ENCODE data around the gene PRIMA1. TPM values are rescaled to one million over a fixed set of nuclear protein-coding genes. Genes with fewer than 3 reads are reported as not detected.

Gene PRIMA1
- total and polyA plus RNA-seq, 10 of the 15 experiments (the other 5 are each of a cell fraction or from before 2014, with no cell fraction given) = not detected

- no peak for FAIRE-seq
- H4K20me1 ChIP-seq (ENCODE audit: control insufficient read depth, insufficient read depth) = no peaks in the 10 kb centered on the region
- ChIA-PET RAD21 (ENCODE audit: unreplicated experiment) (no interaction called here), CTCF (no interaction called here), POLR2A (interaction anchor here (0.6 kb wide), 1 partner anchor 1238 kb away, joined by 3 read pairs; no protein-coding TSS in a partner anchor), SMC1A (ENCODE audit: uncharacterized antibody, unreplicated experiment) (no interaction called here)
- H3K4me2 ChIP-seq (ENCODE audit: control insufficient read depth, insufficient read depth) = no peak overlapping the region
- H3K27ac ChIP-seq (ENCODE audit: control insufficient read depth, insufficient read depth) = no peak overlapping the region
- H3K36me3 ChIP-seq (ENCODE audit: control insufficient read depth in 2 of 2, insufficient read depth in 2 of 2, low read length in 1 of 2) = no peaks in the 10 kb centered on the region
- no peak overlapping the region for H3K4me3 ChIP-seq
- no peak overlapping the region for H2AFZ ChIP-seq (ENCODE audit: control insufficient read depth, low read depth, low read length)
- H3K79me2 ChIP-seq (ENCODE audit: control insufficient read depth, insufficient read depth, low read length) = no peaks in the 10 kb centered on the region
- no peak overlapping the region for H3K9ac ChIP-seq (ENCODE audit: control insufficient read depth, insufficient read depth, low read length)
- peaks cover 6 to 8% of the 10 kb centered on the region in 2 experiments for H3K27me3 ChIP-seq (replicated peaks in 1 of 2; ENCODE audit: control insufficient read depth in 2 of 2, insufficient read depth in 2 of 2, low read length in 1 of 2)
- H3K4me1 ChIP-seq (ENCODE audit: control insufficient read depth, insufficient read depth, low read length) = no peaks in the 10 kb centered on the region
- no peak for ATAC-seq
- in situ Hi-C loops (cut with MboI) = no loop called here
- intact Hi-C loops (cut with micrococcal nuclease; ENCODE audit: unreplicated experiment) = no loop called here
- no TSS peak for BruUV-seq (replicated peaks)
- H3K9me3 ChIP-seq (replicated peaks; ENCODE audit: control insufficient read depth, insufficient read depth, low read length) = no peaks in the 10 kb centered on the region; the same call in 2 of the 3 replicates
- DNase-seq (ENCODE audit: low read depth, low spot score) = no peak
- TF ChIP-seq EGR1 (IDR thresholded peaks at IDR 0.05; ENCODE audit: borderline replicate concordance in 1 of 2, low read depth in 2 of 2, low read length in 2 of 2) = no peak
- no peak for TF ChIP-seq ESRRA (IDR thresholded peaks at IDR 0.05; ENCODE audit: low read length)
- no peak for TF ChIP-seq TCF7 (IDR thresholded peaks at IDR 0.05; ENCODE audit: borderline replicate concordance)
- 58% methylated on average over 4 of the region's 4 CpGs for WGBS (ENCODE audit: insufficient coverage, insufficient replicate concordance, low lambda C conversion rate, missing lambda C conversion rate)
Measured at GRCh38 chr14:93785423-93785822, 2.9 kb downstream of the PRIMA1 start.

- H4K20me1 ChIP-seq (ENCODE audit: control insufficient read depth, insufficient read depth) = no peaks in the 10 kb centered on the region
- H3K27ac ChIP-seq (ENCODE audit: control insufficient read depth, insufficient read depth) = no peak overlapping the region
- H3K27me3 ChIP-seq (replicated peaks in 1 of 2; ENCODE audit: control insufficient read depth in 2 of 2, insufficient read depth in 2 of 2, low read length in 1 of 2) = peaks cover 3 to 4% of the 10 kb centered on the region in 2 experiments
- intact Hi-C loops (cut with micrococcal nuclease; ENCODE audit: unreplicated experiment) (no loop called here), in situ Hi-C loops (cut with MboI) (no loop called here)
- FAIRE-seq (no peak), ATAC-seq (no peak), DNase-seq (ENCODE audit: low read depth, low spot score) (no peak)
- no peak overlapping the region for H3K4me3 ChIP-seq
- no peaks in the 10 kb centered on the region for H3K36me3 ChIP-seq (ENCODE audit: control insufficient read depth in 2 of 2, insufficient read depth in 2 of 2, low read length in 1 of 2)
- H2AFZ ChIP-seq (ENCODE audit: control insufficient read depth, low read depth, low read length) = no peak overlapping the region
- no peaks in the 10 kb centered on the region for H3K79me2 ChIP-seq (ENCODE audit: control insufficient read depth, insufficient read depth, low read length)
- no peaks in the 10 kb centered on the region for H3K4me1 ChIP-seq (ENCODE audit: control insufficient read depth, insufficient read depth, low read length)
- SMC1A ChIA-PET (ENCODE audit: uncharacterized antibody, unreplicated experiment) = no interaction called here
- WGBS (ENCODE audit: insufficient coverage, insufficient replicate concordance, low lambda C conversion rate, missing lambda C conversion rate) = 18% methylated on average over 3 of the region's 3 CpGs
- no peak overlapping the region for H3K4me2 ChIP-seq (ENCODE audit: control insufficient read depth, insufficient read depth)
- TF ChIP-seq WRNIP1 (IDR thresholded peaks at IDR 0.05; ENCODE audit: borderline replicate concordance, low read depth, low read length) (no peak), NR2C2 (IDR thresholded peaks at IDR 0.05; ENCODE audit: borderline replicate concordance, control insufficient read depth, insufficient read length, low read depth) (no peak), SPI1 (IDR thresholded peaks at IDR 0.05; ENCODE audit: borderline replicate concordance, insufficient read depth, low read depth, low read length) (no peak), TCF12 (IDR thresholded peaks at IDR 0.05; ENCODE audit: low read depth, low read length) (no peak), YBX1 (IDR thresholded peaks at IDR 0.05) (no peak), MTA3 (IDR thresholded peaks at IDR 0.05; ENCODE audit: borderline replicate concordance, low read length) (no peak), DPF2 (IDR thresholded peaks at IDR 0.05) (no peak), LARP7 (IDR thresholded peaks at IDR 0.05) (no peak), ATF3 (IDR thresholded peaks at IDR 0.05; ENCODE audit: borderline replicate concordance, extremely low read depth, low read depth, low read length) (no peak), USF1 (IDR thresholded peaks at IDR 0.05; ENCODE audit: borderline replicate concordance, extremely low read length, insufficient read depth, low read depth, low read length) (no peak)
- RAD21 ChIA-PET (ENCODE audit: unreplicated experiment) = no interaction called here
- no peaks in the 10 kb centered on the region; the same call in 2 of the 3 replicates for H3K9me3 ChIP-seq (replicated peaks; ENCODE audit: control insufficient read depth, insufficient read depth, low read length)
- CTCF ChIA-PET = no interaction called here
- POLR2A ChIA-PET = interaction anchor here (0.6 kb wide), 1 partner anchor 1238 kb away, joined by 3 read pairs; no protein-coding TSS in a partner anchor
- H3K9ac ChIP-seq (ENCODE audit: control insufficient read depth, insufficient read depth, low read length) = no peak overlapping the region
- BruUV-seq (replicated peaks) = no TSS peak
Measured at GRCh38 chr14:93784878-93785277, 3.4 kb downstream of the PRIMA1 start.

Data from GM12878 (cell line).